ENCODE results near the gene GINS3. TPM values are rescaled to one million over a fixed set of nuclear protein-coding genes. Genes with fewer than 3 reads are reported as not detected.

The GINS3 gene
- total and polyA plus RNA-seq, 10 of the 15 experiments (the other 5 are each of a cell fraction or from before 2014, with no cell fraction given): 13.6 to 22.4 (median 15.6) TPM

- TF ChIP-seq ZNF687 (IDR thresholded peaks at IDR 0.05) (no peak), ZBTB11 (CRISPR knock-in tag; IDR thresholded peaks at IDR 0.05) (no peak), CREB1 (IDR thresholded peaks at IDR 0.05; ENCODE audit: low read depth) (no peak), WRNIP1 (IDR thresholded peaks at IDR 0.05; ENCODE audit: borderline replicate concordance, low read depth, low read length) (no peak)
These were observed 57.5 kb downstream of the GINS3 start (continued) for GRCh38 chr16:58449768-58450167.

GRCh38 chr16:58450590-58450989, 58.3 kb downstream of the GINS3 start:
- ChIA-PET RAD21 (ENCODE audit: unreplicated experiment) (no interaction called here), POLR2A (no interaction called here), CTCF (no interaction called here), SMC1A (ENCODE audit: uncharacterized antibody, unreplicated experiment) (no interaction called here)
- Histone ChIP-seq H3K79me2 (ENCODE audit: control insufficient read depth, insufficient read depth, low read length) (no peaks in the 10 kb centered on the region), H3K27me3 (replicated peaks in 1 of 2; ENCODE audit: control insufficient read depth in 2 of 2, insufficient read depth in 2 of 2, low read length in 1 of 2) (no peaks in the 10 kb centered on the region), H4K20me1 (ENCODE audit: control insufficient read depth, insufficient read depth) (no peaks in the 10 kb centered on the region), H3K9me3 (replicated peaks; ENCODE audit: control insufficient read depth, insufficient read depth, low read length) (no peaks in the 10 kb centered on the region), H2AFZ (ENCODE audit: control insufficient read depth, low read depth, low read length) (no peak overlapping the region), H3K9ac (ENCODE audit: control insufficient read depth, insufficient read depth, low read length) (no peak overlapping the region), H3K4me1 (ENCODE audit: control insufficient read depth, insufficient read depth, low read length) (no peaks in the 10 kb centered on the region), H3K36me3 (ENCODE audit: control insufficient read depth in 2 of 2, insufficient read depth in 2 of 2, low read length in 1 of 2) (no peaks in the 10 kb centered on the region), H3K4me2 (ENCODE audit: control insufficient read depth, insufficient read depth) (no peak overlapping the region), H3K4me3 (no peak overlapping the region), H3K27ac (ENCODE audit: control insufficient read depth, insufficient read depth) (no peak overlapping the region)
- no TSS peak for BruUV-seq (replicated peaks)
- in situ Hi-C loops (cut with MboI) (no loop called here), intact Hi-C loops (cut with micrococcal nuclease; ENCODE audit: unreplicated experiment) (no loop called here)
- FAIRE-seq (no peak), ATAC-seq (no peak), DNase-seq (ENCODE audit: low read depth, low spot score) (no peak)
- 38% methylated on average over 7 of the region's 7 CpGs for WGBS (ENCODE audit: insufficient coverage, insufficient replicate concordance, low lambda C conversion rate, missing lambda C conversion rate)
- TF ChIP-seq CHD1 (IDR thresholded peaks at IDR 0.05; ENCODE audit: low read depth, low read length): no peak
- no peak for TF ChIP-seq IRF4 (IDR thresholded peaks at IDR 0.05; ENCODE audit: low read depth, low read length)
- no peak for TF ChIP-seq STAT3 (IDR thresholded peaks at IDR 0.05; ENCODE audit: low read depth, low read length)
- no peak for TF ChIP-seq MEF2A (IDR thresholded peaks at IDR 0.05; ENCODE audit: insufficient read depth, low read depth, low read length)
- TF ChIP-seq ZNF24 (IDR thresholded peaks at IDR 0.05): no peak
- no peak for TF ChIP-seq KAT2A (conservative IDR thresholded peaks at IDR 0.05; ENCODE audit: control insufficient read depth, low read depth, low read length)
- TF ChIP-seq MYC (IDR thresholded peaks at IDR 0.05; ENCODE audit: insufficient read depth, insufficient read length, insufficient replicate concordance, low read length, severe bottlenecking): no peak
- no peak for TF ChIP-seq SUPT20H (IDR thresholded peaks at IDR 0.05; ENCODE audit: borderline replicate concordance, control insufficient read depth, low read depth, low read length)
- TF ChIP-seq MYB (IDR thresholded peaks at IDR 0.05; ENCODE audit: borderline replicate concordance, low read depth, low read length): no peak
- no peak for TF ChIP-seq ZNF622 (IDR thresholded peaks at IDR 0.05)
- no peak for TF ChIP-seq CBFB (IDR thresholded peaks at IDR 0.05; ENCODE audit: low read depth)
- TF ChIP-seq PAX5 (IDR thresholded peaks at IDR 0.05; ENCODE audit: borderline replicate concordance, low read depth, low read length): no peak
- TF ChIP-seq SIN3A (IDR thresholded peaks at IDR 0.05; ENCODE audit: low read depth, low read length): no peak
- no peak for TF ChIP-seq EP300 (IDR thresholded peaks at IDR 0.05; ENCODE audit: borderline replicate concordance in 1 of 2, control insufficient read depth in 1 of 2, low read depth in 2 of 2, low read length in 2 of 2)
